GM18499 (cell line): ENCODE data around the gene IL4.
"Not testable (repeated sequence)": the region's sequence is repeated elsewhere in the genome, so short reads cannot be mapped to it uniquely, and the experiment has no call there.

Experiments
- ATAC-seq: cut with Tn5 transposase; IDR thresholded peaks from one replicate; pipeline ENCODE4 v1.9.1; 2021; ENCODE audit warnings: moderate number of reproducible peaks; ENCODE audit not compliant: insufficient read depth, unreplicated experiment

Gene IL4

GRCh38 chr5:132673939-132674630 is at the start of gene IL4:
IL4 (plus strand) TSS chr5:132673989; CDS start chr5:132674051, 62 bp downstream.
- no peak for ATAC-seq

- no peak for ATAC-seq
Measured at GRCh38 chr5:132627470-132627869, 46.3 kb upstream of the IL4 start.

- no peak for ATAC-seq
Measured at GRCh38 chr5:132628814-132629213, 45.0 kb upstream of the IL4 start.

GRCh38 chr5:132629230-132629944 is 44.4 kb upstream of the IL4 start:
- peak; percentile 71 for ATAC-seq

GRCh38 chr5:132633587-132633986 is 40.2 kb upstream of the IL4 start:
- ATAC-seq, result not testable (repeated sequence)

GRCh38 chr5:132635873-132636272 is 37.9 kb upstream of the IL4 start:
- peak; percentile 43 for ATAC-seq

- ATAC-seq, result no peak
Measured at GRCh38 chr5:132637241-132637640, 36.5 kb upstream of the IL4 start.

GRCh38 chr5:132639706-132640130 is 34.1 kb upstream of the IL4 start:
- peak; percentile 38 for ATAC-seq

- ATAC-seq, result no peak
Measured at GRCh38 chr5:132640613-132641012, 33.2 kb upstream of the IL4 start.

- ATAC-seq, result no peak
Measured at GRCh38 chr5:132641241-132641723, 32.5 kb upstream of the IL4 start.

GRCh38 chr5:132641841-132642240 is 31.9 kb upstream of the IL4 start:
- ATAC-seq, result no peak

- ATAC-seq, result no peak
Measured at GRCh38 chr5:132644177-132644576, 29.6 kb upstream of the IL4 start.

- no peak for ATAC-seq
Measured at GRCh38 chr5:132646583-132647266, 27.1 kb upstream of the IL4 start.

- ATAC-seq, result no peak
Measured at GRCh38 chr5:132647473-132647872, 26.3 kb upstream of the IL4 start.

- ATAC-seq, result no peak
Measured at GRCh38 chr5:132648355-132648754, 25.4 kb upstream of the IL4 start.

- no peak for ATAC-seq
Measured at GRCh38 chr5:132651838-132652469, 21.8 kb upstream of the IL4 start.

GRCh38 chr5:132653716-132654115 is 20.1 kb upstream of the IL4 start:
- no peak for ATAC-seq

- ATAC-seq, result no peak
Measured at GRCh38 chr5:132655821-132656773, 17.7 kb upstream of the IL4 start.

GRCh38 chr5:132656774-132657355 is 16.9 kb upstream of the IL4 start:
- ATAC-seq, result no peak
